Transverse colon (tissue), 4 donors: ENCODE data around the gene MAT2B. TPM values are rescaled to one million over a fixed set of nuclear protein-coding genes. Genes with fewer than 3 reads are reported as not detected.

Experiments used
- DNase-seq: peaks from one replicate; pipeline ENCODE4 v3.0.0-alpha.2; 2019
- H3K27ac ChIP-seq, 4 donors: fragments of 200-600 bp; sonication (generic); 2 replicates each; pipeline ENCODE4 v1.5.1; 2016 to 2018; ENCODE audit warnings: inconsistent platforms in 4 of 4
- H3K27me3 ChIP-seq: fragments of 200-600 bp; sonication (generic); 2 replicates; pipeline ENCODE4 v1.5.1; 2017; ENCODE audit warnings: inconsistent platforms
- H3K36me3 ChIP-seq, 4 donors: fragments of 200-600 bp; sonication (generic); 2 replicates each; pipeline ENCODE4 v1.5.1; 2017 to 2019; ENCODE audit warnings: inconsistent platforms in 4 of 4
- H3K4me1 ChIP-seq, 4 donors: fragments of 200-600 bp; sonication (generic); 2 replicates each; pipeline ENCODE4 v1.5.1; 2017 to 2020; ENCODE audit warnings: inconsistent platforms in 4 of 4
- H3K4me3 ChIP-seq, 4 donors: fragments of 200-600 bp; sonication (generic); 1 replicate in 1 of 4; 2 replicates in 3 of 4; pipeline versions ENCODE4 v1.5.1 to v1.6.1; 2017 to 2019; ENCODE audit warnings: inconsistent platforms in 4 of 4
- H3K9me3 ChIP-seq, 2 donors: fragments of 200-600 bp; sonication (generic); 2 replicates each; pipeline ENCODE4 v1.5.1; 2017 to 2019; ENCODE audit warnings: inconsistent platforms in 2 of 2
- CTCF ChIP-seq, 5 experiments: fragments of 200-600 bp in 3 of 5; fragments of 450-650 bp in 2 of 5; sonication (generic) in 3 of 5; IDR thresholded peaks; 1 replicate in 2 of 5; 2 replicates in 3 of 5; pipeline ENCODE4 v1.5.1; 2016 to 2017; ENCODE audit warnings: antibody characterized with exemption in 5 of 5, inconsistent platforms in 3 of 5, mild to moderate bottlenecking in 2 of 5, moderate library complexity in 1 of 5
- EP300 ChIP-seq: sonication (generic); formaldehyde crosslinking; IDR thresholded peaks from one replicate; pipeline ENCODE4 v1.6.1; 2017; ENCODE audit warnings: antibody characterized with exemption, low read depth
- POLR2A ChIP-seq: fragments of 450-650 bp; IDR thresholded peaks from one replicate; pipeline ENCODE4 v1.6.1; 2016; ENCODE audit warnings: antibody characterized with exemption, mild to moderate bottlenecking, moderate library complexity
- POLR2AphosphoS5 ChIP-seq, 3 donors: sonication (generic); formaldehyde crosslinking; IDR thresholded peaks; one replicate each; pipeline ENCODE4 v1.6.1; 2016; ENCODE audit warnings: antibody characterized with exemption in 3 of 3
- WGBS, 2 donors: methylation state at CpG; one replicate each; pipeline ENCODE4 v1.1.5; 2018; ENCODE audit warnings: low coverage in 1 of 2; 5-methylcytosine and 5-hydroxymethylcytosine counted together
- in situ Hi-C, 4 donors: fragments of 200-750 bp; cut with MboI; loops; one replicate each; pipeline versions ENCODE4 v1.15.0 to v1.15.1; 2017; ENCODE audit warnings: low sequenced_read_pairs in 3 of 4, low pct_ligation_motif_present in 1 of 4, low pct_unique_long_range_greater_than_20kb in 1 of 4
- intact Hi-C: fragments of 100-400 bp; cut with DNase I; formaldehyde crosslinking; loops from one replicate; pipeline ENCODE4 v1.15.1; 2023; ENCODE audit warnings: low total_unique reads
- total RNA-seq, 4 donors: library from RNA; depleted of rRNA; stranded (reverse); fragments of >200 nt; gene quantifications; one replicate each; pipeline ENCODE4 v1.1.0, GENCODE V29; 2016

Gene MAT2B
- total RNA-seq, 4 donors from 2014 or later = 20.2 to 409 (median 71.6) TPM

DNA sequence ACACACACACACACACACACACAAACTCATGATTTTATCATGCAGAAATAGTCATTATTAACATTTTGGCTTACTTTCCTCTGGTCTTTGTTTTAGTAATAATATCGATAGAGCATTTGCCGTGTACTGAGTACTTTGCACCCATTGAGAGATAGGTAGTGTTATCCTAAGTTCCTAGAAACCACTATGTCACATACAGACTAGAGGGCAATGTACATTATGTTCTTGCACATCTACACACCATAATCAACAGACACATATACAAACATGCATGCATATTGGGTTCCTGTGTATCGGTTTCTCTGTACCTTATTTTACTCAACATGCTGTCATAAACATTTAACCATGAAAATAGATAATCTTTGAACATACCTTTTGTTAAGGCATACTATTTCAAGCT, 45.7 kb downstream of the MAT2B start:
- Histone ChIP-seq H3K4me3 (no peak overlapping the region), H3K4me1 (peaks cover 0 to under 1% (median 0%) of the 10 kb centered on the region in 4 donors), H3K27me3 (no peaks in the 10 kb centered on the region), H3K9me3 (no peaks in the 10 kb centered on the region), H3K27ac (no peak overlapping the region), H3K36me3 (no peaks in the 10 kb centered on the region)
- no peak for DNase-seq
- intact Hi-C loops = no loop called here
- TF ChIP-seq POLR2A = no peak
- TF ChIP-seq CTCF (IDR thresholded peaks at IDR 0.05) = no peak
- no peak for TF ChIP-seq EP300
- TF ChIP-seq POLR2AphosphoS5 (IDR thresholded peaks at IDR 0.05) = no peak
- in situ Hi-C loops = loop anchor here (25.0 kb wide), 3 partner anchors 461 to 1661 kb away; no protein-coding TSS in a partner anchor
- WGBS, 2 donors = 93 to 97% methylated on average over 3 of the region's 3 CpGs

GRCh38 chr5:163552536-163552935, 47.1 kb downstream of the MAT2B start:
- in situ Hi-C loops (loop anchor here (25.0 kb wide), 3 partner anchors 460 to 1660 kb away; no protein-coding TSS in a partner anchor), intact Hi-C loops (loop anchor here (2.0 kb wide), 1 partner anchor 62 kb away; no protein-coding TSS in a partner anchor)
- H3K4me3 ChIP-seq = no peak overlapping the region
- no peak for TF ChIP-seq CTCF (IDR thresholded peaks at IDR 0.05)
- no peaks in the 10 kb centered on the region for H3K36me3 ChIP-seq
- DNase-seq = no peak
- no peaks in the 10 kb centered on the region for H3K4me1 ChIP-seq
- H3K27ac ChIP-seq = no peak overlapping the region
- WGBS, 2 donors = 87 to 100% methylated on average over 1 of the region's 1 CpG
- H3K27me3 ChIP-seq = no peaks in the 10 kb centered on the region
- H3K9me3 ChIP-seq = no peaks in the 10 kb centered on the region

DNA sequence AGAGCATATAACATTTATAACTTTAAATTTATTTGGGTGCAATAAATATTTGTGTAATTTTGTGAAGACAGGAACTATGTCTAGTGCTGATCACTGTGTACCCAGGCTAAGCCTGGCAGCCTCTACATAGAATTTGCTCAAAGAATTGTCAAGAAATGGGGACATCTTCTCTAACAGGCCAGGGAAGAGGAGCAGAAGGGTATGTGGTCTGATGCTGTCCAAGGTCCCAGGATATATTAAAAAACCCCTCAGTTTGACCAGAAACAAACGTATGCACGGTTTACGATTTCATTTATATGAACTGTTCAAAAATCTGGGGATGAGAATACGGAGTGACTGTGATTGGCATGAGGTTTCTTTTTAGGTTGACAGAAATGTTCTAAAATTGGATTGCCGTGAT, 55.9 kb downstream of the MAT2B start:
- peaks cover 30% of the 10 kb centered on the region for H3K27me3 ChIP-seq

DNA sequence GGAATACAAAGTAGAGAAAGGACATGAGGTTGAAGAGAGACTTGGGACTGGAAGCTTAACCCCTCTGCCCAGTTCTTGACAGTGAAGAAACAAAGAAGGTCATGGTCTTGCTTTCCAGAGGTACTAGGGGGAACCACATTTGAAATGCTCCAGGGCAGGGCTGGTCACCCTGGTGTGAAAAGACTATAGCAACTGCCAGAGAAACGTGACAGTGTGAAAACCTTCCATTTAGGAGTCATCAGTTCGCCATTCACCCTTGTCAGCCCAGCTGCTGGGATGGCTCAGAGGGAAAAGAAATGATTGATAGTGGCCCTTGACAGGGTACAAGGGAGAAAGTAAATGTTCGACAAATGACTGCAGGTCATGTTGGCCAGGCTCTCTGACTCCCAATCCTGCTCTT, 56.7 kb downstream of the MAT2B start:
- Histone ChIP-seq H3K27me3 (peaks cover 38% of the 10 kb centered on the region), H3K27ac (no peak overlapping the region), H3K4me1 (peaks cover 0 to 21% (median 12%) of the 10 kb centered on the region in 4 donors), H3K4me3 (no peak overlapping the region), H3K36me3 (no peaks in the 10 kb centered on the region), H3K9me3 (no peaks in the 10 kb centered on the region)
- in situ Hi-C loops (loop anchor here (10.0 to 25.0 kb wide), 4 partner anchors 450 to 1650 kb away; no protein-coding TSS in a partner anchor), intact Hi-C loops (no loop called here)
- DNase-seq = no peak
- TF ChIP-seq POLR2AphosphoS5 (IDR thresholded peaks at IDR 0.05) (no peak), CTCF (IDR thresholded peaks at IDR 0.05) (no peak), EP300 (no peak), POLR2A (no peak)
- WGBS, 2 donors = 54 to 73% methylated on average over 3 of the region's 3 CpGs

More for the DNA sequence above, 55.9 kb downstream of the MAT2B start:
- in situ Hi-C loops (loop anchor here (10.0 to 25.0 kb wide), 4 partner anchors 451 to 1651 kb away; no protein-coding TSS in a partner anchor), intact Hi-C loops (no loop called here)
- no peak overlapping the region for H3K4me3 ChIP-seq
- H3K4me1 ChIP-seq = peaks cover 0 to 19% (median 11%) of the 10 kb centered on the region in 4 donors
- H3K9me3 ChIP-seq = no peaks in the 10 kb centered on the region
- DNase-seq = no peak
- TF ChIP-seq POLR2A (no peak), POLR2AphosphoS5 (IDR thresholded peaks at IDR 0.05) (no peak), CTCF (IDR thresholded peaks at IDR 0.05) (no peak), EP300 (no peak)
- H3K36me3 ChIP-seq = no peaks in the 10 kb centered on the region
- no peak overlapping the region for H3K27ac ChIP-seq
- 61 to 63% methylated on average over 5 of the region's 5 CpGs for WGBS, 2 donors
